GM04504 (cell line): Measurements from ENCODE around the gene FSHR.

Experiments used
- DNase-seq: peaks from one replicate; pipeline ENCODE4 v3.0.0-alpha.2; 2012; ENCODE audit warnings: low read depth

FSHR gene

GRCh38 chr2:49111006-49111405 is 43.3 kb downstream of the FSHR start:
- no peak for DNase-seq

DNA sequence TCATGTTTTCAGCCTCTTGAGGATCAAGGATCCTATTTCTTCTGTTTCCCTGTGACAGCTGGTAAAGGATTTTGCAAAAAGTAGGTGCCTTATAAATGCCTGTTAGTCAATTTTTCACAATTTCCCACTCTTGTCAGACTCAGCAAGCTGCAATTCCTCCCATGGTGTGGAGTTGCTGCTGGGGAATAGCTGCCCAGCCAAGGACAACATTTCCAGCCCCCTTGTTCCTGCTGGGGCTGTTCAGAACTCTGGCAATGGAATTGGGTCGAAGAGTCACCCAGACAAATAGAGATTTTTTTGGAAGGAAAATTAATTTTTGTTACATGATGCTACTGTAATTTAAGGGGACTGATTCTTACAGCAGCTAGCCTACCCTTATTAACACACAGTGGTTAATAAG is 43.7 kb downstream of the FSHR start:
- no peak for DNase-seq

GRCh38 chr2:49108851-49109250 is 45.5 kb downstream of the FSHR start:
- DNase-seq: no peak

- DNase-seq: no peak
Measured at GRCh38 chr2:49108436-49108835, 45.9 kb downstream of the FSHR start.

GRCh38 chr2:49105506-49105905 is 48.8 kb downstream of the FSHR start:
- no peak for DNase-seq

- DNase-seq: no peak
Measured at GRCh38 chr2:49102146-49102545, 52.2 kb downstream of the FSHR start.

GRCh38 chr2:49080681-49081080 is 73.6 kb downstream of the FSHR start:
- no peak for DNase-seq

GRCh38 chr2:49070716-49071115 is 83.6 kb downstream of the FSHR start:
- no peak for DNase-seq

DNA sequence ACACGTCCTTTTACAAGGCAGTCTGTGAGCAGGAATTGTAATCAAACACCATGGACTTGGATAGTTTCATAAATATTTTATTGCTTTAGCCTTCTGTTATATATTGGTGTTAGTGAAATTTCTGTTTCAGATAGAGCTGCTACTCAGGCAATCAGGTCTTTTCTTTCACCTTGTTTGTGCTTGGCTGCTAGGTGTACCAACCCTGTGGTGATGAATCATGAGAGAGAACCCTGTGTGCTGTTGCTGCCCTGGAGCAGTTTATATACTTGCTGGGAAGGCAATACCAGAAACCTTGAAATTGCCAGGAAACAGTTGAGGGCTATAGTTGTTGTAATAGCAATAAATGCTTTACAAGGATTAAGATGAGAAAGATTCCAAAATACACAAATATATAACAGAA is 84.5 kb downstream of the FSHR start:
- no peak for DNase-seq

GRCh38 chr2:49068613-49069012 is 85.7 kb downstream of the FSHR start:
- DNase-seq: no peak

DNA sequence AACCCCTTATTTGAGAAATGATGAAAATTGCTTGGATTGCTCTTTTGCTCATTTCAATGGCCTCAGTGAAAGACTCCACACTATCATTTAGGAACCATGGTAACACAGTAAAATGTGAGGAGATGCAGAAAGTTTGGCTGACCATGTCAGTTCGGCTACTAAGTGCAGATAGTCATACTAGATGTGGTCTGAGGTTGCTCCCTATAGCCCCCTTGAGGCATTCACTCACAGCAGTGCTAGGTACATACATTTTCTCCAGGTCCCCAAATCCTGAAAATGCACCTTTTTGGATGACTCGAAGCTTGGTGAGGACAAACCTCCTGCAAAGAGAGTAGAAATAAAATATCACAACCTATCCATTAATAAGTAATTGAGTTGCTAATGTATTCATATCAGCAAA is 86.3 kb downstream of the FSHR start:
- DNase-seq: no peak

DNA sequence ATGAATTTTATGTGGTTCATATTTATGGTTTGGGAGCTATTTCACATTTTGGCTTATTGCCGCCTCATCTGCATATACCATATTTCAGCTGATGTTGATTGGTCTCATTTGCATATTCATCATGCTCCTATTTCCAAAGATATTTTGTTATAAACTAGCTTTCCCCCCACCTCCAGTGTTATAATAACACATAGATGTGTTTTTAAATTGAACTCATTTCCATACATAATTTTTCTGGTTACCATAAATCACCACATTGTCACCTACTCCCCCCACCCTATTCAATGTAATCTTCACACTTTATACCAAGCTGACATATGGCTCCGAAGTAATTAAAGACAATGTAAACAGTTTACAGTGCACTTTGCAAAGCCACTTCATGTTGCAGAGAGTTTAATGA is 101.2 kb downstream of the FSHR start:
- no peak for DNase-seq

DNA sequence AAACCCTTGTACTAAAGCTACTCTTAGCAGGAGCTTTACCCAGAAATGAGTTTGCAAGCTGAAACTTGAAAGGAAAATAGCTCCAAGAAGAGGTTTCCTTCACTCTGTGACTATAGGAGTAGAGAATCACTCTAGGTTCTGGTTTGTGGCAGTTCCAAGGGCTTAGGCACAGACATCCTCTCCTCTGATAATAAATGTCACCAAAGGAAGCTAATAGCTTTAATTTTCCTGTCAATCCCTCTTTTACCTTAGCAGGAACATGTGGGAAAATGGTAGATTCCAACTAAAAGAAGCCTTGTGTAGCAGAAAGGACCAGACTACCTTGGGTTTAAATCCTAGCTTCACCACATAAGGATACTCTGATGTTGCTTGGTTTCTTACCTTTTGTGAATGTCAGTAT is 104.0 kb downstream of the FSHR start:
- DNase-seq: no peak

- DNase-seq: no peak
Measured at GRCh38 chr2:49049161-49049560, 105.2 kb downstream of the FSHR start.

DNA sequence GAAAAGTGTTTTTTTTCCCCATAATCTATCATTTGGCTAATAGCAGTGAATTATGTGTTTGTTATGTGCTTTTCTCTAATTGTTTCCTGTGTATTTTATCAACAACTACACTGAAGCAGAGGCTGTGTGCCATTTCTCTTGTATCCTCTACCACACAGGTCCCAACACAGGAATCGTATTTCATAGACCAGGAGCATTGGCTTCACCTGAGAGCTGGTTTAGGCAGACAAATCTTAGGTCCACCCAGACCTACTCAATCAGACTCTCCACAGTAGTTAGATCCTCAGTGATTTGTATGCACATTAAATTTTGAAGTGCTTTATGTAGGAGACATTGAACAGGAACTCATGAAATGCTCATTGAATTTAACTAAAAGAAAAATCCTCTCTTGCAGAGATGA is 109.2 kb downstream of the FSHR start:
- no peak for DNase-seq

- no peak for DNase-seq
Measured at GRCh38 chr2:49044350-49045079, 109.8 kb downstream of the FSHR start.

DNA sequence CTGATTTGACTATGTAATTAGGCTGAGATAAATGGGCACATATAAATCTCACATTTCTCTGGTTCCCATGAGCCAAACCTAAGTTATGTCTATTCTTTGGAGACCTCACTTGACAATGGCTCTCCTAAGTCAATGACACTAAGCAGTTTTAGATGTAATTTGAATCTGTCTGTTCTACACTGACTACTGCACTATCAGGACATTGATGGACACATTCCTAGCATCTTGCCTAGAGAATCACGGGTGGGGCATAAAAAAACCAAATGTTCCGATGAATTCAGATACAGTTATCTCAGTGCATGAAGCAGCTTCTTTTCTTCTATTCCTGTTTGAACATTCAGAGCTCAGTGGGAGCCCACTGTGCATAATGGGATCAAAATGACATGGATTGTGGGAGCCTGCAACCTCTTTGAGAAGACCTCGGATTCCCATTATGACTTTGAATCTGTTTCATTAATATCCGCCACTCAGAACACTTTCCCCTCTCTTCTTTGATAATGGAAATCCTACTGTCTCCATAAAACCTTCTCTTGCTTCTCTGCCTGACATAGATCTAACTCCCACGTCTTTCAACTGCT is 110.8 kb downstream of the FSHR start:
- DNase-seq: no peak

GRCh38 chr2:49042488-49042887 is 111.8 kb downstream of the FSHR start:
- DNase-seq: no peak

DNA sequence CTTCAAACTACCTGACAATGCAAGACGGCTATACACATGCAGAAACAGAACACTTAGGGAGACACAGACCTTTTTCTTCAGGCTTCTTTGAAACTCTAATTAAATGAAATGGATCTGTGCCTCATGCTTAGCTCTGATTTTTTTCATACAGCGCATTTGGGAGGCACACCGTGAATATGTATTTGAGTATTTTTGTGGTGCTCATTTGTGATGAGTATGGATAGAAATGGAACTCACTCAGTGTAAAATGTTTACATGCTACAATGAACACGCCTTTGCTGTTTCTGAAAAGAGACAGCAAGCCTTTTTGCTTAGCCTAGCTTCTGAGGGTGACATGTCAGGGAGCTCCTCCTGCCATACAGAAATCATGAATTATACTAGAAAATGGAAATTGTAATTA is 113.3 kb downstream of the FSHR start:
- DNase-seq: no peak

- no peak for DNase-seq
Measured at GRCh38 chr2:49037197-49037596, 117.1 kb downstream of the FSHR start.

- DNase-seq: no peak
Measured at GRCh38 chr2:49035481-49035880, 118.8 kb downstream of the FSHR start.

DNA sequence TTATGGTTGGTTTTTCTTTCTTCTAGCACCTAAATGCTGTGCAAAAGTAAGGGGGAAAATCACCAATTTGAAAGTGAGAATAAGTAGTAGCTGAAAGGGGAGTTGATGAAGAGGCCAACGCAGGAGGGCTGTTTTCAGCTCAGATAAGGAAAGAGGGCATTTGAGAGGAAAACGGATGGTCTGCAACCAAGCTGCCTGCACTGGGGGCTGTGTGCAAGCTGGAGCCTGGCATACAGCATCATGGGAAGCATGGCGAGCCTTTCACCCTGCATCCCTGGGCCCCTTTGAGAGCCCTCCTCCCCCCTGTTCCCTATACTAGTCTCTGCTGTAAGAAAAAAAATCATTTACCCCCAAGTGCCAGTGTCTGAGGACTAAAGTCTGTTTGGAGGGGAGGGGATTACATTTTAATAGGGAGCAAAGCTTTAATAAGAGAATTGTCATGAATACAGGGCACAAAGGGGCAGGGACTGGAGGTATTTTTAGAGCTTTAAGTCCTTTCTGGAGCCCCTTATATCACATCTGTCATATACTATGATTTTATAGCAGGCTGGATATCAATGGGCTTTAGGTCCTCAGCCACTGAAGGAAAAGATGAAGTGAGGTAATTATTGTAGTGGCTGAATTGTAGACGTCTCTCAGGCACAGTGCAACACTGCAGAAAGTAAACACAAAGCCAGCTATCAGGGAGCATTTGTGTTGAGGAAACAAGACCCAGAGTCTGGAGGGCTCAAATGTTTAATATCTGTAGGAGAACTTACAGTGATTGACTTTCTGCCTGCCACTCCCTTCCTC is 120.7 kb downstream of the FSHR start:
- DNase-seq: no peak

- no peak for DNase-seq
Measured at GRCh38 chr2:49032936-49033335, 121.4 kb downstream of the FSHR start.
